Measurements from ENCODE around the gene ITGBL1.

Gene ITGBL1

DNA sequence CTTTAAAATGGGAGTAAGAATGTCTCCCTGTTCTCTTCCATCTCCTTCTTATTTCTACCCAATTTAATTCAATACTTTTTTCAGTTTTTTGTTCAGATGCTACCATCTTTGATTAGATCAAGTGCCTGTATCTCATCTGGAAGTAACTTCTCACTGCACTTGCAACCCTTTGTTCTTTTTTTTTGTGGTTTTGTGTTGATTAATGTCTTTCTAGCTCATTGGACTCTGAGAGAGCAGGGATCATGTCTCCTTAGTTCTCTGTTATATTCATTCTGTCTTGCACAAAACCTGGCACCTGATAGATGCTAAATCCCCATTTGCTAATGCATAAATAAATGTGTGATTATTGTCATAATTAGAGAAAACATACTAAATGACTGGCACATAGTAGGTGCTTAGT lies 834 bp upstream of the ITGBL1 start:
- no peak for DNase-seq (ENCODE audit: low spot score)

DNA sequence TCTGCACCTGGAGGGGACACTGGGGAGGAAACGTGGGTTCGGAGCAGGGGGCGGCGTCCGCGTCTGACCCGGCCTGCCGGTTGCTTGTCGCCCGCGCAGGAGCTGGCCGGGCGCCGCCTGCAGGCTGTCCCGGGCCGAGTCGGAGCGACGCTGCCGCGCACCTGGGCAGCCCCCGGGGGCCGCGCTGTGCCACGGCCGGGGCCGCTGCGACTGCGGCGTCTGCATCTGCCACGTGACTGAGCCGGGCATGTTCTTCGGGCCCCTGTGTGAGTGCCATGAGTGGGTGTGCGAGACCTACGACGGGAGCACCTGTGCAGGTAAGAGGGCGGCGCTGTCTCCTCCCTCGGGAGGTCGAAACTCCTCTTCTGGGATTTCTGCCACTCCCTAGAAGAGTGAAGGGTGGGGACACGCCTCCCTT lies 1.3 kb downstream of the ITGBL1 start:
- no peak for DNase-seq (ENCODE audit: low spot score)

DNA sequence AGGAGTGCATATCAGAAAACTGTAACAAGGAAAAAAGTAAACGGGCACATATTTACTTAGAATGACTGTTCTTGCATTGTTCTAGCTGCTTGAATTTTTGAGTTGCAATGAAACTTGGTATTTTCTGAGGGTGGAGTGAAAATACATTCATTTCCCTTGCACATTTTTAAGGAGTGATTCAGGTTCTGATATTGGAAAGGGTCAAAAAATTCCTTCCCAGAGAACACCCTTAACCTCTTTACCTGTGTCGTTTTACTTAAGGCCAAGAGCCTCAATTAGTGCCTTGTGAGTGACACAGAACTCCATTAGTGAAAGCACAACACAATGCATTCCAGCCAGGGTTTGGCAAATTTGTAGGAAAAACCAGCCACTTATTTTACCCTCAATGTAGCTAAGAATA lies 2.3 kb downstream of the ITGBL1 start:
- DNase-seq (ENCODE audit: low spot score), result no peak

DNA sequence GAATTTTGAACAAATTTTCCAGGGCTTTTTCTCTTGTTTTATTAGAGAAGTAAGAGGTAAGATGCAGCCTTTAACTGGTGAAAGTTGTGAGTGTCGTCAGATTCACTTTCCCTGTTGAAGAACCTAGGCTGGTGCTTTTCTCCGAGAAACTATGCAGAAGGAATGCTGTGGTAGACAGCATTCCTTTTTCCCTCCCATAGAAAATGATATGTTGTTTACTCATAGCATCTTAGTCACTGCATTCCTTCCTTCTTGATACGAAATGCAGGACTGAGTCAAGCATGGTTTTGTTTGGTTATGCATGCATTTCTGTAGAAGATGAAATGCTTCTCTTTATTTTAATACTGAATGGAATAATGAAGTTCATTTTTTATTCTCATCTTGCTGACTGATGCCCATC lies 3.4 kb downstream of the ITGBL1 start:
- DNase-seq (ENCODE audit: low spot score), result peak; percentile 90

DNA sequence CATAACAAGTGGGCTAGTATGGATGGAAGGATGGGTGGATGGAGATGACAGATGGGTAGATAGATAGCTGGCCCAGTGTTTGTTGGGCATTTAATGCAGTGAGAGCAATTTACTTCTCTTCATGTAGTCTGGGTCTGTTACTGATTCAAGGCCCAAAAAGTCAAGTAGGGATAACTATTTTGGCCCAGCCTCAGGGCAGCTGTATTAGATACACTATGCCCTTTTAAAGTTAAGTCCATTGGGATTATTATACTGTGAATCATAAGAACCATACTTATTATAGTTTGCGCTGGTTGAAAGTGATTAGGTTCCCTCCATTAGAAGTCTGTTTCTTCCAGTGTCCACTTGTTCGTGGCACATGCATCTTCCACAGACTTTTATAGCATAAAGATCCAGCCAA lies 4.7 kb downstream of the ITGBL1 start:
- DNase-seq (ENCODE audit: low spot score), result no peak

DNA sequence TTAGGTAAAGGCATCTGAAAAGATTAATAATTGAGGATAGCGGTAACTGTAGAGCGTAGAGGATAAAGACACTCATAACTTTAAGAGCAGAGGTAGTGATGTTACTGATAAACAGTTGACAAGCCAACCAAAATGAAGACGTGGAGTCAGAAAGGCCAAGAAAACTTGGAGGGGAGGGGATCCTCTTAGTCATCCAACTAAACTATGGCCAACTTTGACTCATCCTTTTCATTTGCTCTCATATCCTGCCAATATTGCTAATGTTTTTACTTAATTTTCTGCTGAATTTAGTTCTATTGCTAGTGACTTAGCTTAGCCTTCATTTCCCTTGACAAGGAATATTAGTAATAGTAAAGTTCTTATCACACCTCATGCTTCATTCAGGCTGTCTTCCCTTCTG lies 13.4 kb downstream of the ITGBL1 start:
- DNase-seq (ENCODE audit: low spot score), result peak; percentile 40

DNA sequence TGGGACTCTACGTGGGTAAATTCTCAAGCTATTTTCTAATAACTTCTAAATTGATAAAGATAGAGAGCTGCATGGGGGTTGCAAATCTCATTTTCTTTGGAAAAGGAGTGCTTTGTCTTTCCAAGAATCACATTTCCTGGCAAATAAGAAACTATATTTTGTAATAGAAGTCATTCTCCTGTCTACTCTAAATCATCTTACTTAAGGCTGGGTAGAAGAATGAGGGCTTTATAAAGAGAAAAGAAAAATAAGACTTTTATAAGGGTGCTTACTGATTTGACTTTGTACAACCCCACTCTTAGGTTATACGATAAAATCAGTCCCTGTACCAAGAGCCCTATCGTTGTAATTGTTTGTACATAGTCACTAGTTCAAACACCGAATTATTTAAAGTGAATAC lies 14.9 kb downstream of the ITGBL1 start:
- no peak for DNase-seq (ENCODE audit: low spot score)

DNA sequence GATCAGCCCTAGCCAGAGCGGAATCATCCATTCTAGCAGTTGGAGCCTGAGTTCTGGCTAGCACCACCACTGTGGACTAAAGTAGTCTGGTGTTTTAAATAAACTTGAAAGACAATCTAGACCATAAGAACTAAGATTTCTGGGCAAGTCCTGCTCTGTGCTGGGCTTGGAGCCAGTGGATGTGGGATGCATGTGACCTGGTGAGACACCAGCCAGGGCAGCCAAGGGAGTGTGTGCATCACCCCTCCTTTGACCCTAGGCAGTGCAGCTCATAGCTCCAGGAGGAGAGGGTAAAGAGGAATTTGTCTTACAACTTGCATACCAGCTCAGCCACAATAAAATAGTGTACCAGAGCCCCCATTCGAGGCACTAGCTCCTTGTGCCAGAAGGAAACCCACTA lies 21.0 kb downstream of the ITGBL1 start:
- DNase-seq (ENCODE audit: low spot score), result peak; percentile 74

DNA sequence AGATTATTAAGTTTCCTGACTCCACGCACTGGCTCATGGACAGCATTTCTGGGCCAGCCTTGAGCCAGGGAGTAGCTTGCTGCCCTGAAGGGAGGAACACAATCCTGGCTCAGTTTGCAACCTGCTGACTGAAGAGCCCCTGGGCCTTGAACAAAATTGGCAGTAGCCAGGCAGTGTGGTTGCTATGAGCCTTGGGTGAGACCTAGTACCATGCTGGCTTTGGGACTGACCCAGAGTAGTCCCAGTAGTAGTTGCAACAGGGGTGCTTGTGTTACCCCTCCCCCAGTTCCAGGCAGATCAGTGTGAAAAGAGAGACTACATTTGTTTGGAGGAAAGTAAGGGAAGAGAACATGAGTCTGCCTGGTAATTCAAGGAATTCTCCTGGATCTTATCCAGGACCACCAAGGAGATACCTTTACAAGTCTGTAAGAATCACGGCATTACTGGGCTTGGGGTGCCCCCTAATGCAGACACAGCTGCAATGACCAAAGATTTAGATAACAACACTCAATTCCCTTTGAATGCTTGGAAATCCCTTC lies 22.0 kb downstream of the ITGBL1 start:
- no peak for DNase-seq (ENCODE audit: low spot score)

DNA sequence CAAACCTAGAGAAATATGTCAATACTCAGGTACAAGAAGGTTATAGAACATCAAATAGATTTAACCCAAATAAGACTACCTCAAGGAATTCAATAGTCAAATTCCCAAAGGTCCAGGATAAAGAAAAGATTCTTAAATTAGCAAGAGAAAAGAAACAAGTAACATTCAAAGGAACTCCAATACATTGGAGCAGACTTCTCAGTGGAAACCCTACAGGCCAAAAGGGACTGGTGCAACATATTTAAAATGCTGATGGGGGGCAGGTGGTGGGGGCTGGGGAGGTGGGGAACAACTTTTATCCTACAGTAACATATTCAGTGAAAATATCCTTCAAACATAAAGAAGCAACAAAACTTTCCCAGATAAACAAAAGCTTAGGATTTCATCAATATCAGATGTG lies 23.1 kb downstream of the ITGBL1 start:
- DNase-seq (ENCODE audit: low spot score), result no peak

DNA sequence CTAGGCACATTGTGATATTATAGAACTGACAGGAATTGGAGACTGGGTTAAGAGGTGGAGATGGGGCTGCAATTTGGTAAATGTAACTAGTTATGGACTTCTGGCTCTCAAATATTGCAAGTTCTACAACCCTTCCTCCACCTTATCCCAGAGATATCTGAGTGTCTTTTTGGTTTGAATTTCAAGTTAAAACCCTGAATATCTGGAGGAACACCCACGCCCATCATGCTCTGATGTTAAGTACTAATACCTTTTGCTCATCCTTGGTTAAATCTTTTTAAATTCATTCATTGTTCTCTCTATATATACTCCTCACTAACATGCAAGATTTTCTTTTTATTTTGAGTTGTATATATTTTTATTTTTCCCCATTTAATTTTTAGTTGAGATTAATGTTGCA lies 28.9 kb downstream of the ITGBL1 start:
- DNase-seq (ENCODE audit: low spot score), result no peak

DNA sequence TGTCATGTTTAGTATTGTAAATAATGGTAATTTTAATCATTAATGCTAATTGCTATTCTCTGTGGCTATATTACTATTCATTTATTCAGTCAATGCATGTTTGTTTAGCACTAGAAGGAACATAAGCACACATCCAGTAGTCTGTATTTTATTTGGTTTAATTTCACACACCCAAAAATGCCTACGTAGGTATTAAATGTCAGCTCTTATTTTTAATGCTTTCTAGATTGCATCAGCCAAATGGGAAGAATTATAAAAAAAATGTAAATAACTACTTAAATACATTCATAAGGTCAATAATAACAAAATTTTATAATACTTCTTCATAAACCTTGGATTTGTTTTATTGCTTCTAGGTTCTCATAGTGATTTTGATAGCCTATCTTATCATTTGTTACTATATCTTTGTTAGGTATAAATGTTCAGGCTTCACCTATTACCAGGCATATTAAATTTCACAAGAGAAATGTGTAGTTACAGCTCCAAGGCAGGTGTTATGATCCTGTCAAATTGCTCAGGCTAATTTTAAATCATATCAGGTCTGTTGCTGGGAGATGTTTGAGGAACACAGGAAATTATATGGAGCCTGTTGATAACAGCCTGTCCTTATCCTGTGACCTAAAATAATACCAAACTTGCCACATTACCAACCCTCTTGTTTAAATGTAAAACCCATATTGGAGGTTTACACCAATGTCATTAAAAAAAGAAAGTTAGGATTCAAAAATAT lies 34.4 kb downstream of the ITGBL1 start:
- DNase-seq (ENCODE audit: low spot score), result no peak

DNA sequence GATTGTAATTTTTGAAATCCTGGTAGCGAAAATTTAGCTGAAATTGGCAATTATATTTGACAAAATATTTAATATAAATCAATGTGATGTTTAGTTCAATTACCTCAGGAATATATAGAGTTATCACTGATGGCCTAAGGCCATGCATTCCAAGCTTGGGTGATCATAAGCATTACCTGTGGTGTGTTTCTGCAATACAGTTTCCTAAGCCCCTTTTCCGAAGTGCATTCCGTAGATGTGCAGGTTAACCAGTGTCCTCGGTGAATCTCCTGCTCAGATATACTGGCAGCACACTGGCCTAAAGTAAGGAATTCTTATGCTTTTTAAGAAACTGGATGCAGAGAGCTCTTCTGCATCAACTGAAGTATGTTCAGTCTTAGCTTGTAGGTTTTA lies 35.0 kb downstream of the ITGBL1 start:
- DNase-seq (ENCODE audit: low spot score), result no peak

DNA sequence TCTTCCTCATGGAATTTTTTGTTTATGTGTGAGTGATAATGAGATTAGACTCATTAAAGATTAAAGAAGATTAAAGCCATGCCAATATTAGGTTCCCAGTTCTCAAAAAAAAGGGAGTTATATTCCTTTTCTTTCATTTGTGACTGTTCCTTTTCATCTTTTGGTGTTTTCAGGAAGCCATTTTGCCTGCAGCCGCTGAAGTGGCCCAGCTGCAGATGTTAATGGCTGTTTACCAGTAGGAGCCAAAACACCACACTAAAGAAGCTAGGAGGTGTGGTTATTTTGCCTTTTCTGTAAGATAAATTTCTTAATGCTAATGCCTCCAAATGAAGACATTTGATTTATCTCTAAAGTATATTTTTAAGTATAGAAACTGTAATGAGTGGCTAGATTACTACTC lies 36.3 kb downstream of the ITGBL1 start:
- DNase-seq (ENCODE audit: low spot score), result no peak

DNA sequence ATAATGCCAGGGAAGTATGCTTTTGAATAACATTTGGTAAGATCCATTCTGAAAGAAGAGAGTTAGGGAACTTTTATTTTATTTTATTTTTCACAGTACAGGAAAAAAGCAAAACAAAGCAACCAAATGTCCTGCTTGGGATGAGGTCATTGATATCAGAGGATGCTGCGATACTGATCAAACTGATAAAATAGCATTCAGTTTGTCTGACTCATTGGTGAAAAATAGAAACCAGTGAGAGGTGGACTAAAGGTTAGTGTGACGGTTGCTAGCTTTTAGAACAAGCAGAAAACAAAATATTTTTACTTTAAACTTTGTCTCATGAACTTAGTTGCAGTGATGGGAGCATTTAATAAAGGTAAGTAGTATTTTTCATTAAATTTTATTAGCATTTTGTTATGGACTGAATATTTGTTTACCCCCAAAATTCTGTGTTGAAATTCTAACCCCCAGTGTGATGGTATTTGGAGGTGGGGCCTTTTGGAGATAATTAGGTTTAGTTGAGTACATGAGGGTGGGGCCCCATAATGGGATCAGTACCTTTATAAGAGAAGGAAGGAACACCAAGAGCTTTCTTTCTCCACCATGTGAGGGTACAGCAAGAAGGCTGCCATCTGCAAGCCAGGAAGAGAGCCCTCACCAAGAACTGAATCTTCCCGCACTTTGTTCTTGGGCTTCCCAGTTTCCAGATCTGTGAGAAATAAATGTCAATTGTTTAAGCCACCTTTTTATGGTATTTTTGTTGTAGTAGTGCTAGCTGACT lies 37.3 kb downstream of the ITGBL1 start:
- no peak for DNase-seq (ENCODE audit: low spot score)

DNA sequence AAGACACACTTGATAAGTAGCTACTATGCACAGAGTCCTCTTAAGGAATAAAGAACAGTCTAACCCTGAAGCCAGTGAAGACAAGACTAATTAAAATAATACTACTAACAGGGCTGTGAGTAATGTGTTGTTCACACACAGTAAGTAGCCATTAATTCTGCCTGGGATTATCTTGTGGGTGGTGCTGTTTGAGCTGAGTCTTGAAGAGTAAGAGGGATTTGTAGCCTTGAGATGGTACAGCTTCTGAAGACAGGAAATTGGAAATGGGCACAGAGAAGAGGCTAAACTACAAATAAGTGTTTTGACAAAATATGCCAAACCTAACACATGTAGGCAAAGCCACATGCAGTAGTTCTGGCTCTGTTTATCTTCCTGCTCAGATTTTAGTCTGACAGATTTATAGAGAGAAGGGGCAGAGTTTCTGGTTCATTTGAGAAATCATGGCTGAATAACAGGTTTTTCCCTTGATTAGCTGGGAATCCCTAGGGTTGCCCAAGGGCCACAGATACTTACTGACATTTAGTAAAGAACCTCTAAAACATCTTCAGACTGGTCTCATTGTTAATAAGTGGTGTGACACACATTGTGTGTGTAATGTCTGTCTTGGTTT lies 38.0 kb downstream of the ITGBL1 start:
- no peak for DNase-seq (ENCODE audit: low spot score)

DNA sequence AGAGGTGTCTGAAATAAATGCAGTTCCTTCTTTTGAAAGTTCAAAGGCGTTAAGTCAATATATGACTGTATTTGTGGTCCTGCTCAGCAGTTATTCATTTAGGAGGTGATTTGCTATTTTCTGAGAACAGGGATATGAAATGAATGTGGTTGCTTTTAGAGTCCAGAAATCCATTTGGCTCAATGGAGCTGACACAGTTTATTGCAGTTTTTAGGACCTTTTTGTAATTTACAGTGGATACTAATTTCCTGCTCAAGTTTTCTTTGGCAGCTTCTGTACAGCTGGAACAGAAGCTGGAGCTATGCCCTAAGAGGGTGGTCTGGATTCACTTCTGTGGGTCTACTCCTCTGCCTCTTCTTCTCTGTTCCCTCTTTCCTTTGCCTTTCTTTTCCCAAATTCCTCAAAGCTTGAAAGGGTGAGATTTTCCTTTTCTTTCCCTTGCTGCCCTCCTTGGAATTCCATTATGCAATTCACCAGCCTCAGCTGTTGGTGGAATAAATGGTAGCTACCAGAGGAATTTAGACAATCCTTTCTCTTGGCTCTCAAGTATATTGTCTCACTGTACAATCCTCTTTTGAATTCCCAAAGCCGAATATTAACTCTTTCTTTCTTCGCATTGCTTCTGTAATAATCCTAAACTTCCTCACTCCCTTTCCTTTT lies 39.9 kb downstream of the ITGBL1 start:
- DNase-seq (ENCODE audit: low spot score), result peak; percentile 31

DNA sequence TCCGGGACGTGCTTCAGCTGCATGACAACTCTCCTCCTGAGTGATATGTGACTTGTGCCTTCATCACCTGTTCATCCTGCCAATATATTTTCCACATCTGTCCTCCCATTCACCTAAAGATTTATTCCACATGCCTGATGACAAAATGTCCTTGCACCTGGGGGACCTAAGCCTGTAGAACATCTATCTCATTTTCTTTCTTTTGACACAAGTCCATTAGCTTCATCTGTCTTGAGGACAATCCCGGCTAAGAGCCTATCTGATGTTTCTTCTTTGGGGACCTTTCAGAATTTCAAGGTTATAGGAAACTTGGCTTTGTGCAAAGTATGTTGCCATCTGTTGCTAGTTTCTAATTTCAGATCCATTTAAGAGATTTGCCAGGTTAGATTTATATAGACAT lies 41.1 kb downstream of the ITGBL1 start:
- no peak for DNase-seq (ENCODE audit: low spot score)

DNA sequence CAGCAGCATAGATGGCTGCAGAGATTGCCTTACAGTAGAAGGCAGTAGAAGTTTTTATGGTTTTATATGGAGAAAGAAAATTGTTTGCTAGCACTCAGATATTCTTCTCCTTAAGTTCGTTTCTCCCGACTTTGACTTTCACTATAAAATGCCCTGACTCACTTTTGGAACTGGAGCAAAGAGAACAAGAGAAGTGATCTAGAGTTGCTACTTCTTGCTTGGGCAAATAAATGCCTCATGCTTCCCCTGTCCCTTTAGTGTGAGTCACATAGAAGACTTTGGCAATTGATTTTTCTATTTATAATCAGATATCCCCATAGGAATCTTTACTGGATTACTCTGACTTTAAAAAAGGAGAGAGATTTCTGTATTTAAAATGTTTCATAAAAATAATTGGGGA lies 46.9 kb downstream of the ITGBL1 start:
- DNase-seq (ENCODE audit: low spot score), result peak; percentile 24

DNA sequence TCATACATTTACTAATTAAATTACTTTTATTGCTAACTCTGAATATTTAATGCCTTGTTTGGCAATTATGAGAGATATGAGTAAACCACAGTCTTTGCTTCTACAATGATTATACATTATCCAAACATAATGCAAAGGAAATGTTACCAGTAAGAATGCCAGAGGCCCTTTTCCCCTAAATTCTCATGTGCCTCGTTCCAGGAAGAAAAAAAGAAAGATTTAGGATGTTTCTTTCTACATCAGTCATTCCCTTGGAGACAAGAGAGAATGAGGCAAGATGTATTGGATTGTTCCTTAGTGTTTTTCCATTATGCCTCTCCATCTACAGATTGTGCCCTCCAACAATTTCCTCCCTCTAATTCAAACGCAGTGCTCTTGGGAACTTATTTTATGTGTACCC lies 50.1 kb downstream of the ITGBL1 start:
- no peak for DNase-seq (ENCODE audit: low spot score)

DNA sequence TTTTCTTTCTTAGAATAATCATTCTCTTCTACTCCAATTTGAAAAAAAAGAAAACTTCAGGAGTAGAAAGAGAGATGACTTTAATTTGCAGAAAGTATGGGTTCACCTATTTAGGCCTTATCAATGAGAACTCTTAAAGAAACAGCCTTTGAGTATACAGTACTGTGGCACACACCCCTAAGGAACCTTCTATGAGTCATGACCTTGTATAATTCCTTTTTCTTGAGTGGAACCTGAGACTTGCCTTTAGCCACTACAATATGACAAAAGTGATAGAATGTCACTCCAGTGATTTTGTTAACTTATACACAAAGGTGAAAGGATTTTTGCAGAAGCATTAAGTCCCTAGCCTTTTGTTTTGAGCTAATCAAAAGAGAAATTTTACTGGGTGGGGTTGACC lies 58.7 kb downstream of the ITGBL1 start:
- DNase-seq (ENCODE audit: low spot score), result no peak

DNA sequence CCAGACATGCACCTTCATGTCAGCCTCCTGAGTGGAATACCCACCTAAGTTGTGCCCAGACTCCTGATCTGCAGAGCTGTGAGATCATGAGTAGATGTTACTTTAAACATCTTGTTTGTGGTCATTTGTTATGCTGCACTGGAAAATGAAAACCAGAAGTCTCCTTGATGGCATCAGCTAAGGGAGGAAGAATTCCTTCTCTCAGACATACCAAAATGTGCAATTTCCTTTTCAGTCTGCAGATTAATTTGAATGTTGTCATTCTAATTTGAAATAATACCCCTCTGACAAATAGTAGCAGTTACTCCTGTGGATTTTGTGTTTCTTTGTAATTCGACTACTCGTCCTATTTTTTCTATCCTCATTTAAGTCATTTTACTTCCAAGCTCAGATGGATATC lies 59.3 kb downstream of the ITGBL1 start:
- DNase-seq (ENCODE audit: low spot score), result peak; percentile 55

DNA sequence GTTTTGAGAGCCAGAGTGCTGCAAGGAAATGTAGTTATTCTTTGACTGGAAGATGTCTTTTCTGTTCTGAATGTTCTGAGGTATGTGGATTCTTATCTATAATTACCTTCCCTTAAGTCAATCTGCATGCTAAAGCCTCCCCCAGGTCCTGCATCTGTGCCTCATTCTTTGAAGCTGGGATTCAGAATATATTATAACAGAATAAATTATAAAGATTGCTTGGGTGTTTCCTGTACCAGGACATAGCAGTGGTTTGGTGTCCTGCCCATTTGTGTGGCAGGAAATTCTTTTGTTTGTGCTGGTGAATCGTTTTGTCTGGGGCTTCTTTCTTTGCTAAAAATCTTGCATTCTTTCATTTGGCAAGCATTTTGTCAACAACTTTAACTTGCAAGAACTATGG lies 60.2 kb downstream of the ITGBL1 start:
- peak; percentile 58 for DNase-seq (ENCODE audit: low spot score)
